HepG2 (cell line): ENCODE data around the gene SOCS3. TPM values are rescaled to one million over a fixed set of nuclear protein-coding genes. Genes with fewer than 3 reads are reported as not detected.
A peak's percentile ranks its signal among the peaks of the same experiment; 100 is the strongest.

Experiments used
- ATF1 ChIP-seq: IDR thresholded peaks from 2 replicates; pipeline ENCODE4 v1.6.1; 2016; ENCODE audit warnings: mild to moderate bottlenecking, control low read depth
- CBX5 ChIP-seq: sonication (generic); formaldehyde crosslinking; IDR thresholded peaks from 2 replicates; pipeline ENCODE4 v1.4.0; 2020; ENCODE audit warnings: missing genetic modification reagents, borderline replicate concordance
- CCDC6 ChIP-seq: sonication (generic); formaldehyde crosslinking; IDR thresholded peaks from 2 replicates; pipeline ENCODE4 v1.8.1; 2022; ENCODE audit warnings: mild to moderate bottlenecking, missing genetic modification reagents, moderate library complexity
- EP300 ChIP-seq, 3 experiments: sonication (generic) in 1 of 3; formaldehyde crosslinking in 1 of 3; IDR thresholded peaks; 2 replicates each; pipeline versions ENCODE4 v1.5.1 to v1.6.1; 2011 to 2020; ENCODE audit warnings: low read depth in 2 of 3, low read length in 2 of 3, borderline replicate concordance in 1 of 3, improper control_type of control experiment in 1 of 3, mild to moderate bottlenecking in 1 of 3, missing genetic modification reagents in 1 of 3, moderate library complexity in 1 of 3
- FOSL2 ChIP-seq: sonication (generic); formaldehyde crosslinking; IDR thresholded peaks from 2 replicates; pipeline ENCODE4 v1.4.0; 2020; ENCODE audit warnings: missing genetic modification reagents
- FOXO1 ChIP-seq: sonication (generic); formaldehyde crosslinking; IDR thresholded peaks from 2 replicates; pipeline ENCODE4 v1.4.0; 2020; ENCODE audit warnings: missing genetic modification reagents
- HOXA5 ChIP-seq: sonication (generic); formaldehyde crosslinking; IDR thresholded peaks from 2 replicates; pipeline ENCODE4 v1.4.0; 2020; ENCODE audit warnings: missing genetic modification reagents
- KMT2A ChIP-seq: sonication (generic); formaldehyde crosslinking; IDR thresholded peaks from 2 replicates; pipeline ENCODE4 v1.4.0; 2020; ENCODE audit warnings: missing genetic modification reagents
- MED1 ChIP-seq: sonication (generic); formaldehyde crosslinking; IDR thresholded peaks from 2 replicates; pipeline ENCODE4 v1.4.0; 2020; ENCODE audit warnings: missing genetic modification reagents
- SKIL ChIP-seq: sonication (generic); formaldehyde crosslinking; IDR thresholded peaks from 2 replicates; pipeline ENCODE4 v1.8.0; 2022; ENCODE audit warnings: missing genetic modification reagents, mild to moderate bottlenecking, moderate library complexity, borderline replicate concordance
- SMYD3 ChIP-seq: sonication (generic); formaldehyde crosslinking; IDR thresholded peaks from 2 replicates; pipeline ENCODE4 v1.8.1; 2023; ENCODE audit warnings: mild to moderate bottlenecking, missing genetic modification reagents
- SNAPC2 ChIP-seq: sonication (generic); formaldehyde crosslinking; IDR thresholded peaks from 2 replicates; pipeline ENCODE4 v1.8.1; 2022; ENCODE audit warnings: mild to moderate bottlenecking, missing genetic modification reagents
- SOX5 ChIP-seq: IDR thresholded peaks from 2 replicates; pipeline ENCODE4 v1.6.1; 2016; ENCODE audit warnings: borderline replicate concordance
- U2AF1 ChIP-seq: fragments of 200-400 bp; formaldehyde crosslinking; optimal IDR thresholded peaks from 2 replicates; pipeline ENCODE3; 2017; ENCODE audit warnings: mild to moderate bottlenecking, low read depth, low read length
- ZHX1 ChIP-seq: sonication (generic); formaldehyde crosslinking; IDR thresholded peaks from 2 replicates; pipeline ENCODE4 v1.8.1; 2022; ENCODE audit warnings: low read depth, mild to moderate bottlenecking, missing genetic modification reagents
- ZNF350 ChIP-seq: sonication (generic); formaldehyde crosslinking; IDR thresholded peaks from 2 replicates; pipeline ENCODE4 v1.4.0; 2020; ENCODE audit warnings: mild to moderate bottlenecking, low read depth, missing genetic modification reagents, borderline replicate concordance
- ZNF687 ChIP-seq: sonication (generic); formaldehyde crosslinking; IDR thresholded peaks from 2 replicates; pipeline ENCODE4 v1.5.1; 2020; ENCODE audit warnings: mild to moderate bottlenecking, missing genetic modification reagents, moderate library complexity
- polyA plus RNA-seq, 8 experiments: library from polyadenylated mRNA; depleted of rRNA in 3 of 8; stranded (reverse) in 7 of 8; unstranded in 1 of 8; fragments of >200 nt; fragmentation: Illumina TruSeq in 4 of 8; extraction: Trizol in 4 of 8; gene quantifications; 2 replicates each; pipeline versions ENCODE4 v1.2.1 to v1.2.3, GENCODE V29; 2011 to 2016; ENCODE audit warnings: low read depth in 4 of 8, missing spikeins in 1 of 8, mixed read lengths in 1 of 8; ENCODE audit not compliant: insufficient read depth in 1 of 8
- total RNA-seq, 5 experiments: library from RNA; depleted of rRNA; stranded (reverse); fragments of >200 nt; fragmentation: Illumina TruSeq; extraction: Trizol; gene quantifications; 2 replicates each; pipeline ENCODE4 v1.2.3, GENCODE V29; 2016; ENCODE audit warnings: low read depth in 1 of 5

The SOCS3 gene
- total and polyA plus RNA-seq, 2 of the 13 experiments (the other 11 are each of a cell fraction or from before 2014, with no cell fraction given), result 0.77 to 2.4 TPM

- TF ChIP-seq CBX5, result peak; percentile 76; the same call in 1 of the 2 replicates
- peak; percentile 22; the same call in 1 of the 2 replicates for TF ChIP-seq SNAPC2
- TF ChIP-seq MED1, result peak; percentile 15; the same call in 1 of the 2 replicates
- TF ChIP-seq ATF1, result no peak
- TF ChIP-seq SKIL (CRISPR knock-in tag), result no peak
- TF ChIP-seq EP300 (IDR thresholded peaks at IDR 0.05; ENCODE audit: low read depth in 2 of 2, low read length in 2 of 2), result peak in 1 of 2 experiments; percentile 36; a peak in 2 of 4 replicates
- TF ChIP-seq EP300 (CRISPR knock-in tag; IDR thresholded peaks at IDR 0.05; ENCODE audit: borderline replicate concordance), result 0 out of 2 replicates have a peak, but pooled peaks have one; percentile 9
- TF ChIP-seq FOSL2 (CRISPR knock-in tag), result peak; percentile 93
- 0 out of 2 replicates have a peak, but pooled peaks have one; percentile 3 for TF ChIP-seq ZNF687 (CRISPR knock-in tag)
- TF ChIP-seq HOXA5 (CRISPR knock-in tag), result 0 out of 2 replicates have a peak, but pooled peaks have one; percentile 40
- TF ChIP-seq KMT2A (CRISPR knock-in tag), result peak; percentile 9; the same call in 1 of the 2 replicates
- TF ChIP-seq U2AF1, result no peak
- TF ChIP-seq ZNF350 (CRISPR knock-in tag), result no peak
- 0 out of 2 replicates have a peak, but pooled peaks have one; percentile 28 for TF ChIP-seq SMYD3 (CRISPR knock-in tag)
- TF ChIP-seq ZHX1 (CRISPR knock-in tag), result 0 out of 2 replicates have a peak, but pooled peaks have one; percentile 36
- peak; percentile 65; the same call in 1 of the 2 replicates for TF ChIP-seq CCDC6 (CRISPR knock-in tag)
- 0 out of 2 replicates have a peak, but pooled peaks have one; percentile 38 for TF ChIP-seq FOXO1 (CRISPR knock-in tag)
- peak; percentile 75 for TF ChIP-seq SOX5 (CRISPR knock-in tag)
These were observed 15.7 kb upstream of the SOCS3 start (continued) for GRCh38 chr17:78375401-78376151.
